Measurements from ENCODE around the gene NCK2.

DNA sequence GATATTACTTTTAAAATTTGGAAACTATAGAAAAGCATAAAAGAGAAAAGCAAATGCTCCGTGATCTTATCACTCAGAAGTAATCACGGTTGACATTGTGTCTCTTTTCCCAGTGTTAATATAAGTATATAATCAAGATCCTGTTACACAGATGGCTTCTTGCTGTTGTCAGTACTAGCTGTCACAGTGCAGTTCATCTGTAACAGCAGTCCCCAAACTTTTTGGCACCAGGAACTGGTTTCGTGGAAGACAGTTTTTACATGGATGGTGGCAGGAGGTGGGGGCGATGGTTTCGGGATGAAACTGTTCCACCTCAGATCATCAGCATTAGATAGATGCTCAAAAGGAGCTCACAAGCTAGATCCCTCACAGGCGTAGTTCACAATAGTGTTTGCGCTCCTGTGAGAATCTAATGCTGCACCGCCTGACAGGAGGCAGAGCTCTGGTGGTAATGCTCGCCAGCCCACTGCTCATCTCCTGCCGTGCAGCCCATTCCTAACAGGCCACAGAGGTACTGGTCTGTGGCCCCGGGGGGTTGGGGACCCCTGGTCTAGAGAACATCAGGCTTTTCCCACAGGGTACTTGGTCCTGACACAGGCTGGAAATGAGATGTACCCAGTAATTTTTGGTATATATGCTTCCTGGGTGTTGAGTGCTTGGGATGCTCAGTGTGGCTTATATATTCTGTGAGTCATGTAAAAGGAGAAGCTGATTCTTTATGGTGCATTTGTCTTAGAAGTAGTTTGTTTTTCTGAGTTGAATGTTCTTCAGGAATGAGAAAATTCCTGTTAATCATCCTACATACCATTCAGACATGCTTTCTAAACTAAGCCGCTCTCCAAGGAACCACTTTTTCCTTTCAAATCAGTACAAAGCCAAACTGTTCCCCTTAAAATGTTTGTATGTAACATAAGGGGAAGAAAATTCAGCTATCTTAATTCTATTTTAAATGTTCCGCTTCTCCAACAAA, 121.8 kb downstream of the NCK2 start:
- TF ChIP-seq, protein P1, sequence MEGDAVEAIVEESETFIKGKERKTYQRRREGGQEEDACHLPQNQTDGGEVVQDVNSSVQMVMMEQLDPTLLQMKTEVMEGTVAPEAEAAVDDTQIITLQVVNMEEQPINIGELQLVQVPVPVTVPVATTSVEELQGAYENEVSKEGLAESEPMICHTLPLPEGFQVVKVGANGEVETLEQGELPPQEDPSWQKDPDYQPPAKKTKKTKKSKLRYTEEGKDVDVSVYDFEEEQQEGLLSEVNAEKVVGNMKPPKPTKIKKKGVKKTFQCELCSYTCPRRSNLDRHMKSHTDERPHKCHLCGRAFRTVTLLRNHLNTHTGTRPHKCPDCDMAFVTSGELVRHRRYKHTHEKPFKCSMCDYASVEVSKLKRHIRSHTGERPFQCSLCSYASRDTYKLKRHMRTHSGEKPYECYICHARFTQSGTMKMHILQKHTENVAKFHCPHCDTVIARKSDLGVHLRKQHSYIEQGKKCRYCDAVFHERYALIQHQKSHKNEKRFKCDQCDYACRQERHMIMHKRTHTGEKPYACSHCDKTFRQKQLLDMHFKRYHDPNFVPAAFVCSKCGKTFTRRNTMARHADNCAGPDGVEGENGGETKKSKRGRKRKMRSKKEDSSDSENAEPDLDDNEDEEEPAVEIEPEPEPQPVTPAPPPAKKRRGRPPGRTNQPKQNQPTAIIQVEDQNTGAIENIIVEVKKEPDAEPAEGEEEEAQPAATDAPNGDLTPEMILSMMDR (IDR thresholded peaks at IDR 0.05), result no peak
- TF ChIP-seq POLR2A (IDR thresholded peaks at IDR 0.05), result no peak

All from thyroid gland (tissue), 4 donors.